SK-N-MC (cell line): ENCODE data around the gene ABI3.
"Not testable (repeated sequence)": the region's sequence is repeated elsewhere in the genome, so short reads cannot be mapped to it uniquely, and the experiment has no call there.

Experiments used
- DNase-seq: peaks from one replicate; pipeline ENCODE4 v3.0.0-alpha.2; 2011; ENCODE audit warnings: low read depth, low spot score
- H3K27ac ChIP-seq: fragments of 200-600 bp; sonication (generic); 2 replicates; pipeline ENCODE4 v1.5.1; 2016; ENCODE audit warnings: mixed run types
- H3K36me3 ChIP-seq: fragments of 200-600 bp; sonication (generic); 2 replicates; pipeline ENCODE4 v1.6.1; 2017; ENCODE audit warnings: antibody characterized with exemption, low read length, mixed read lengths; ENCODE audit not compliant: insufficient read depth
- H3K4me3 ChIP-seq: fragments of 200-600 bp; sonication (generic); 2 replicates; pipeline ENCODE4 v1.5.1; 2016
- H3K9ac ChIP-seq: fragments of 200-600 bp; sonication (generic); 2 replicates; pipeline ENCODE4 v1.8.0; 2017; ENCODE audit warnings: mixed run types, mixed read lengths; ENCODE audit not compliant: insufficient read length
- H3K9me3 ChIP-seq: fragments of 200-600 bp; sonication (generic); 2 replicates; pipeline ENCODE4 v1.6.1; 2017; ENCODE audit warnings: low read depth, mild to moderate bottlenecking, antibody characterized with exemption, low read length, moderate library complexity, mixed read lengths
- EZH2 ChIP-seq: fragments of 200-600 bp; sonication (generic); IDR thresholded peaks from one replicate; pipeline ENCODE4 v1.6.1; 2017; ENCODE audit warnings: antibody characterized with exemption
- FOXP2 ChIP-seq: optimal IDR thresholded peaks from 2 replicates; pipeline ENCODE3; 2011; ENCODE audit warnings: mild to moderate bottlenecking, moderate library complexity; ENCODE audit not compliant: insufficient read depth; ENCODE audit errors: extremely low read length, control extremely low read depth
- POLR2AphosphoS5 ChIP-seq: IDR thresholded peaks from 2 replicates; pipeline ENCODE4 v1.6.1; 2012; ENCODE audit warnings: mild to moderate bottlenecking, low read depth, low read length, borderline replicate concordance

ABI3 gene

GRCh38 chr17:49249890-49250522 lies 39.5 kb downstream of the ABI3 start:
- H3K9me3 ChIP-seq = no peaks in the 10 kb centered on the region
- H3K4me3 ChIP-seq = no peak overlapping the region
- no peak overlapping the region for H3K9ac ChIP-seq
- DNase-seq = no peak
- no peak overlapping the region for H3K27ac ChIP-seq
- H3K36me3 ChIP-seq = no peaks in the 10 kb centered on the region
- TF ChIP-seq EZH2 = no peak
- no peak for TF ChIP-seq POLR2AphosphoS5
- TF ChIP-seq FOXP2 = no peak

GRCh38 chr17:49252148-49252695 lies 41.7 kb downstream of the ABI3 start:
- H3K27ac ChIP-seq = no peak overlapping the region
- no peaks in the 10 kb centered on the region for H3K36me3 ChIP-seq
- H3K9me3 ChIP-seq = no peaks in the 10 kb centered on the region
- DNase-seq = no peak
- H3K4me3 ChIP-seq = no peak overlapping the region
- H3K9ac ChIP-seq = no peak overlapping the region
- TF ChIP-seq EZH2 (no peak), FOXP2 (no peak), POLR2AphosphoS5 (no peak)

GRCh38 chr17:49254066-49254465 lies 43.6 kb downstream of the ABI3 start:
- Histone ChIP-seq H3K36me3 (no peaks in the 10 kb centered on the region), H3K4me3 (no peak overlapping the region), H3K27ac (no peak overlapping the region), H3K9me3 (no peaks in the 10 kb centered on the region), H3K9ac (no peak overlapping the region)
- no peak for DNase-seq
- TF ChIP-seq FOXP2 = no peak
- TF ChIP-seq POLR2AphosphoS5 = no peak
- TF ChIP-seq EZH2 = no peak

- no peaks in the 10 kb centered on the region for H3K36me3 ChIP-seq
- no peak overlapping the region for H3K27ac ChIP-seq
- H3K9ac ChIP-seq = no peak overlapping the region
- no peak for DNase-seq
- H3K4me3 ChIP-seq = no peak overlapping the region
- no peaks in the 10 kb centered on the region for H3K9me3 ChIP-seq
- no peak for TF ChIP-seq POLR2AphosphoS5
- TF ChIP-seq EZH2 = no peak
- no peak for TF ChIP-seq FOXP2
Measured at GRCh38 chr17:49255125-49255524, 44.6 kb downstream of the ABI3 start.

- no peak for DNase-seq
- Histone ChIP-seq H3K9me3 (no peaks in the 10 kb centered on the region), H3K36me3 (no peaks in the 10 kb centered on the region), H3K4me3 (no peak overlapping the region), H3K27ac (no peak overlapping the region), H3K9ac (no peak overlapping the region)
- TF ChIP-seq POLR2AphosphoS5 (no peak), EZH2 (no peak), FOXP2 (no peak)
Measured at GRCh38 chr17:49258394-49258793, 47.9 kb downstream of the ABI3 start.

GRCh38 chr17:49259663-49260010 lies 49.1 kb downstream of the ABI3 start:
- H3K27ac ChIP-seq = peak overlapping the region; percentile 46; the same call in 1 of the 2 replicates
- no peak for TF ChIP-seq POLR2AphosphoS5
- TF ChIP-seq EZH2 = no peak
- no peak for TF ChIP-seq FOXP2
- no peaks in the 10 kb centered on the region for H3K36me3 ChIP-seq
- DNase-seq = no peak
- H3K4me3 ChIP-seq = peak overlapping the region; percentile 45
- H3K9me3 ChIP-seq = no peaks in the 10 kb centered on the region
- peak overlapping the region; percentile 57 for H3K9ac ChIP-seq

- peak overlapping the region; percentile 46; the same call in 1 of the 2 replicates for H3K27ac ChIP-seq
- no peak for TF ChIP-seq POLR2AphosphoS5
Measured at GRCh38 chr17:49260011-49260816, 49.7 kb downstream of the ABI3 start.

GRCh38 chr17:49260817-49261291 lies 50.3 kb downstream of the ABI3 start:
- Histone ChIP-seq H3K9me3 (no peaks in the 10 kb centered on the region), H3K36me3 (no peaks in the 10 kb centered on the region), H3K9ac (no peak overlapping the region), H3K4me3 (peak overlapping the region; percentile 45), H3K27ac (no peak overlapping the region)
- no peak for TF ChIP-seq POLR2AphosphoS5
- no peak for TF ChIP-seq FOXP2
- TF ChIP-seq EZH2 = no peak
- DNase-seq = no peak

More at GRCh38 chr17:49260011-49260816, 49.7 kb downstream of the ABI3 start:
- no peaks in the 10 kb centered on the region for H3K9me3 ChIP-seq
- no peaks in the 10 kb centered on the region for H3K36me3 ChIP-seq
- peak overlapping the region; percentile 57 for H3K9ac ChIP-seq
- peak overlapping the region; percentile 45 for H3K4me3 ChIP-seq
- no peak for DNase-seq

- not testable (repeated sequence) for H3K36me3 ChIP-seq, DNase-seq, H3K4me3 ChIP-seq, H3K9ac ChIP-seq, H3K9me3 ChIP-seq, H3K27ac ChIP-seq
Measured at GRCh38 chr17:49261540-49261939, 51.0 kb downstream of the ABI3 start.
